ENCODE results near the gene CERCAM.
"Not testable (repeated sequence)": the region's sequence is repeated elsewhere in the genome, so short reads cannot be mapped to it uniquely, and the experiment has no call there.

The CERCAM gene

DNA sequence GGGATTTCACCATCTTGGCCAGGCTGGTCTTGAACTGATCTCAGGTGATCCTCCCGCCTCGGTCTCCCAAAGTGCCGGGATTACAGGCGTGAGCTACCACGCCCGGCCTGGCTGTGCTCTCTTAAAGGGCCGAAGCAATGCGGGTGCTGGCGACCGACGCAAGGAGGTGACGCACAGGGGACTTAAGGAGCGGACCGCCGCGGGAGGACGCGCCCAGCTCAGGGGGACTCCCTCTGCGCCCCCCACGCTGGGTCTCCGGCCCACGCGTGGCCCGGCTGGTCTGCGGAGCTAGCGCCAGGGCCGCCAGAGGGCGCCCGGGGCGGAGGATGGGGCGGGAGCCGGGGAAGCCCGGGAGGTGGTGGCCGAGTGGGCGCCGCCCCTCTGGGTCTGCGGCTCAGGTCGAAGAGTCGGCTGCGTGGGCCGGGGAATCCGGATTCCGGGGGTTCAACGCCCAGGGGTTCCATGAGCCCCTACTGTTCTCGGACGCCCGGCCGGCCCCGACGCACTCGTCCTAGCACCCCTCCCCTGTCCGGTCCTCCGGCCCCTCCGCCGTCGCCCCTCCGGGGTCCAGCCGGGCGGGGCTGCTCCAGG, 502 bp upstream of the CERCAM start:
- H2AFZ ChIP-seq (ENCODE audit: low read depth, low read length, severe bottlenecking), result peak overlapping the region; percentile 100
- H3K9ac ChIP-seq (ENCODE audit: low read length), result peak overlapping the region; percentile 64
- H3K36me3 ChIP-seq (ENCODE audit: low read length), result no peaks in the 10 kb centered on the region
- H3K9me3 ChIP-seq (ENCODE audit: insufficient read depth, low read length), result no peaks in the 10 kb centered on the region
- H3K79me2 ChIP-seq (ENCODE audit: insufficient read depth, low read length), result no peaks in the 10 kb centered on the region
- H3K9me2 ChIP-seq (replicated peaks; ENCODE audit: insufficient read depth, low read length), result no peaks in the 10 kb centered on the region
- H3K4me2 ChIP-seq (ENCODE audit: low read depth, low read length, poor library complexity, severe bottlenecking), result peak overlapping the region; percentile 95
- no peak for TF ChIP-seq EZH2phosphoT487 (conservative IDR thresholded peaks at IDR 0.05; ENCODE audit: low read length)
- TF ChIP-seq, protein P1, sequence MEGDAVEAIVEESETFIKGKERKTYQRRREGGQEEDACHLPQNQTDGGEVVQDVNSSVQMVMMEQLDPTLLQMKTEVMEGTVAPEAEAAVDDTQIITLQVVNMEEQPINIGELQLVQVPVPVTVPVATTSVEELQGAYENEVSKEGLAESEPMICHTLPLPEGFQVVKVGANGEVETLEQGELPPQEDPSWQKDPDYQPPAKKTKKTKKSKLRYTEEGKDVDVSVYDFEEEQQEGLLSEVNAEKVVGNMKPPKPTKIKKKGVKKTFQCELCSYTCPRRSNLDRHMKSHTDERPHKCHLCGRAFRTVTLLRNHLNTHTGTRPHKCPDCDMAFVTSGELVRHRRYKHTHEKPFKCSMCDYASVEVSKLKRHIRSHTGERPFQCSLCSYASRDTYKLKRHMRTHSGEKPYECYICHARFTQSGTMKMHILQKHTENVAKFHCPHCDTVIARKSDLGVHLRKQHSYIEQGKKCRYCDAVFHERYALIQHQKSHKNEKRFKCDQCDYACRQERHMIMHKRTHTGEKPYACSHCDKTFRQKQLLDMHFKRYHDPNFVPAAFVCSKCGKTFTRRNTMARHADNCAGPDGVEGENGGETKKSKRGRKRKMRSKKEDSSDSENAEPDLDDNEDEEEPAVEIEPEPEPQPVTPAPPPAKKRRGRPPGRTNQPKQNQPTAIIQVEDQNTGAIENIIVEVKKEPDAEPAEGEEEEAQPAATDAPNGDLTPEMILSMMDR (IDR thresholded peaks at IDR 0.05; ENCODE audit: insufficient read depth, low read length, poor library complexity, severe bottlenecking), result peak; percentile 96
- peak overlapping the region; percentile 90 for H3K4me3 ChIP-seq (ENCODE audit: insufficient read depth, low read length, poor library complexity, severe bottlenecking)
- no peaks in the 10 kb centered on the region for H3F3A ChIP-seq (ENCODE audit: insufficient read depth)
- H3K27ac ChIP-seq (ENCODE audit: low read depth, low read length), result no peak overlapping the region
- H4K20me1 ChIP-seq (ENCODE audit: low read depth, low read length), result no peaks in the 10 kb centered on the region
- no peaks in the 10 kb centered on the region for H3K27me3 ChIP-seq (ENCODE audit: low read length)

DNA sequence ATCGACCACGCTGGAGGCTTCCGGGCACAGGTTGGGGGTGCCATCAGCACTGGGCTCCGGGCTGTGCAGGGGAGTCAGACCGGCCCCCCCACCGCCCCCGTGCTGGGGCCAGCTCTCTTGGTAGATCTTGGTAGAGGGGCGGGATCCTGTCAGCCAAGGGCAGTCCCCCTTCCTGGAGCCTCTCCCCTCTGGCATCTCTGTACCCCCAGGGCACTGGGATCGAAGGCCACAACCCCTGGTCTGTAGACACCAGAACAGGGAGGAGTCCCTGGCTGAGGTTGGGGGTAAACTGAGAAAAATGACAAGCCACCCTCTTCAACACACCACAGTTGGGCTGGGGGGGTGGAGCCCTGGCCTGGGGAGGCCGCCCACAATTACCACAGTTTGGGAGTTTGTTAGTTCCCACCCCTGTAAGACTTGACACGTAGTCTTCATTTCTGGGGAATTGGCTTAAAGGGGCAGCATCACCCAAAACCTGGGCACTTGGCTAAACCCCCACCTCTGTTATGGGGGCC, 882 bp downstream of the CERCAM start:
- no peaks in the 10 kb centered on the region for H3K27me3 ChIP-seq (ENCODE audit: low read length)
- no peak overlapping the region for H2AFZ ChIP-seq (ENCODE audit: low read depth, low read length, severe bottlenecking)
- H3K9ac ChIP-seq (ENCODE audit: low read length), result no peak overlapping the region

DNA sequence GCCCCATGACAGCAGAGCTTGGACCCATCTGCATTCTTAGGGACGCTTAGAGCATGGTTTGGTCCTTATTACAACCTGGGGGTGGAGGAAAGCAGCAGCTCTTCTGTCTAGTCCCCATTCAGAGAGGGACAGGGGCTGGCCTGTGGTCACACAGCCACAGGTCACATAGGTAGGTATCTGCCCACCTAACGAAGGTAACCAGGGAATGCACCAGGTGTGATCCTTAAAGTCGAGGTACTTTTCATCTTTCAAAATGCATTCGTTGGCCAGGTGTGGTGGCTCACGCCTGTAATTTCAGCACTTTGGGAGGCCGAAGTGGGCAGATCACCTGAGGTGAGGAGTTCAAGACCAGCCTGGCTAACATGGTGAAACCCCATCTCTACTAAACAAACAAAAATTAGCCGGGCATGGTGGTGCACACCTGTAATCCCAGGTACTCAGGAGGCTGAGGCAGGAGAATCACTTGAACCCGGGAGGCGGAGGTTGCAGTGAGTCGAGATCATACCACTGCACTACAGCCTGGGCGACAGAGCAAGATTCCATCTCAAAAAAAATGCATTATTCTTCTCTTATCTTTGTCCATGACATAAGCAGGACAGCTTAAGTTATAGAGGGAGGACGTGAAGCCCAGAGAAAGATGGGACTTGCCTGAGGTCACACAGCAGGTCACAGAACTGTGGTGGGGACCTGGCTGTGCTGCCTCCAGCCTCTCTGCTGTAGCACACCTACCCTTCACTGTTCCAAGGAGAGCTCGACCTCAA, 1.5 kb downstream of the CERCAM start:
- not testable (repeated sequence) for H3K36me3 ChIP-seq (ENCODE audit: low read length); H3K4me2 ChIP-seq (ENCODE audit: low read depth, low read length, poor library complexity, severe bottlenecking); H2AFZ ChIP-seq (ENCODE audit: low read depth, low read length, severe bottlenecking); H3K9me3 ChIP-seq (ENCODE audit: insufficient read depth, low read length); H4K20me1 ChIP-seq (ENCODE audit: low read depth, low read length); H3K79me2 ChIP-seq (ENCODE audit: insufficient read depth, low read length); H3K27ac ChIP-seq (ENCODE audit: low read depth, low read length); H3F3A ChIP-seq (ENCODE audit: insufficient read depth); H3K9me2 ChIP-seq (replicated peaks; ENCODE audit: insufficient read depth, low read length); H3K4me3 ChIP-seq (ENCODE audit: insufficient read depth, low read length, poor library complexity, severe bottlenecking); H3K27me3 ChIP-seq (ENCODE audit: low read length); H3K9ac ChIP-seq (ENCODE audit: low read length)

More for the DNA sequence above, 882 bp downstream of the CERCAM start:
- Histone ChIP-seq H4K20me1 (ENCODE audit: low read depth, low read length) (no peaks in the 10 kb centered on the region), H3F3A (ENCODE audit: insufficient read depth) (no peaks in the 10 kb centered on the region), H3K4me2 (ENCODE audit: low read depth, low read length, poor library complexity, severe bottlenecking) (peak overlapping the region; percentile 95), H3K4me3 (ENCODE audit: insufficient read depth, low read length, poor library complexity, severe bottlenecking) (no peak overlapping the region), H3K9me2 (replicated peaks; ENCODE audit: insufficient read depth, low read length) (no peaks in the 10 kb centered on the region), H3K9me3 (ENCODE audit: insufficient read depth, low read length) (no peaks in the 10 kb centered on the region), H3K79me2 (ENCODE audit: insufficient read depth, low read length) (no peaks in the 10 kb centered on the region), H3K27ac (ENCODE audit: low read depth, low read length) (no peak overlapping the region), H3K36me3 (ENCODE audit: low read length) (no peaks in the 10 kb centered on the region)
- TF ChIP-seq, protein P1 (IDR thresholded peaks at IDR 0.05; ENCODE audit: insufficient read depth, low read length, poor library complexity, severe bottlenecking), result no peak
- no peak for TF ChIP-seq EZH2phosphoT487 (conservative IDR thresholded peaks at IDR 0.05; ENCODE audit: low read length)

DNA sequence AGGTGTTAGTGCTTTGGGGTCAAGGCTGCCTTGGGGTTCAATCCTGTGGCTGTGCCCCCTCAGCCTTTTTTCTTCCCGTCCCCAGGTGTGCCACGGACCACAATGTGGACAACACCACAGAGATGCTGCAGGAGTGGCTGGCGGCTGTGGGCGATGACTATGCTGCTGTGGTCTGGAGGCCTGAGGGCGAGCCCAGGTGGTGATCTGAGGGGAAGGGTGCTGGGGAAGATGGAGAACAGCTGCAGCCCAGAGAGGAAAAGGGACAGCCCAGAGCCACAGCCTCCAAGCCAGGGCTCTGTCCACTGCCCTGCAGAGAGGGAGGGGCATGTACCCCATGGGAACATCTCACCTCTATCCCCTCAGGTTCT, 2.1 kb downstream of the CERCAM start:
- no peaks in the 10 kb centered on the region for H3K9me3 ChIP-seq (ENCODE audit: insufficient read depth, low read length)

DNA sequence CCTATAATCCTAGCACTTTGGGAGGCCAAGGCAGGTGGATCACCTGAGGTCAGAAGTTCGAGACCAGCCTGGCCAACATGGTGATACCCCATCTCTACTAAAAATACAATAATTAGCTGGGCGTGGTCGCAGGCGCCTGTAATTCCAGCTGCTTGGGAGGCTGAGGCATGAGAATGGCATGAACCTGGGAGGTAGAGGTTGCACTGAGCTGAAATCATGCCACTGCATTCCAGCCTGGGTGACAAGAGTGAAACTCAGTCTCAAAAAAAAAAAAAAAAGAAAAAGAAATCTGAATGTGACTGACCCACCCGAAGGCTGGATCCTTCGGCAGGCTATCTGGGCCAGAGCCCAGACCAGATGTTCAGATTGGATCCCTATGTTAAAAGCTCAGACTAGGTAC, 2.7 kb downstream of the CERCAM start:
- not testable (repeated sequence) for H3K27me3 ChIP-seq (ENCODE audit: low read length); H2AFZ ChIP-seq (ENCODE audit: low read depth, low read length, severe bottlenecking); H3K9ac ChIP-seq (ENCODE audit: low read length); H3K4me2 ChIP-seq (ENCODE audit: low read depth, low read length, poor library complexity, severe bottlenecking); H3K79me2 ChIP-seq (ENCODE audit: insufficient read depth, low read length); H3K9me3 ChIP-seq (ENCODE audit: insufficient read depth, low read length); H4K20me1 ChIP-seq (ENCODE audit: low read depth, low read length); H3K9me2 ChIP-seq (replicated peaks; ENCODE audit: insufficient read depth, low read length); H3K36me3 ChIP-seq (ENCODE audit: low read length); H3K4me3 ChIP-seq (ENCODE audit: insufficient read depth, low read length, poor library complexity, severe bottlenecking); H3F3A ChIP-seq (ENCODE audit: insufficient read depth); H3K27ac ChIP-seq (ENCODE audit: low read depth, low read length)

More for the DNA sequence above, 2.1 kb downstream of the CERCAM start:
- Histone ChIP-seq H3K9ac (ENCODE audit: low read length) (no peak overlapping the region), H3F3A (ENCODE audit: insufficient read depth) (no peaks in the 10 kb centered on the region), H3K36me3 (ENCODE audit: low read length) (no peaks in the 10 kb centered on the region), H2AFZ (ENCODE audit: low read depth, low read length, severe bottlenecking) (no peak overlapping the region), H3K9me2 (replicated peaks; ENCODE audit: insufficient read depth, low read length) (no peaks in the 10 kb centered on the region), H3K79me2 (ENCODE audit: insufficient read depth, low read length) (no peaks in the 10 kb centered on the region), H4K20me1 (ENCODE audit: low read depth, low read length) (no peaks in the 10 kb centered on the region), H3K4me3 (ENCODE audit: insufficient read depth, low read length, poor library complexity, severe bottlenecking) (no peak overlapping the region), H3K27me3 (ENCODE audit: low read length) (no peaks in the 10 kb centered on the region), H3K4me2 (ENCODE audit: low read depth, low read length, poor library complexity, severe bottlenecking) (no peak overlapping the region), H3K27ac (ENCODE audit: low read depth, low read length) (no peak overlapping the region)
- TF ChIP-seq EZH2phosphoT487 (conservative IDR thresholded peaks at IDR 0.05; ENCODE audit: low read length), result no peak
- TF ChIP-seq, protein P1 (IDR thresholded peaks at IDR 0.05; ENCODE audit: insufficient read depth, low read length, poor library complexity, severe bottlenecking), result no peak
